Neural cell (in vitro differentiated cells): Measurements from ENCODE around the gene C10orf90. TPM values are rescaled to one million over a fixed set of nuclear protein-coding genes. Genes with fewer than 3 reads are reported as not detected.

Source experiments
- H2AFZ ChIP-seq: fragments of 200-600, 300-800 bp; sonication (generic), shearing (Covaris generic); 2 replicates; pipeline ENCODE4 v1.6.0; 2014; ENCODE audit warnings: low read depth, mild to moderate bottlenecking, antibody characterized with exemption, low read length, moderate library complexity
- H3F3A ChIP-seq: fragments of 200-600 bp; shearing (Covaris generic); 2 replicates; pipeline ENCODE4 v1.6.1; 2016; ENCODE audit warnings: mild to moderate bottlenecking, moderate library complexity, mixed read lengths, antibody characterized with exemption, low read length; ENCODE audit not compliant: insufficient read depth, poor library complexity, severe bottlenecking
- H3K27ac ChIP-seq: fragments of 200-600, 300-800 bp; sonication (generic), shearing (Covaris generic); 2 replicates; pipeline ENCODE4 v1.5.1; 2014; ENCODE audit warnings: mild to moderate bottlenecking, low read length, moderate library complexity
- H3K27me3 ChIP-seq: fragments of 300-800, 200-600 bp; sonication (generic), shearing (Covaris generic); 2 replicates; pipeline ENCODE4 v1.6.0; 2014; ENCODE audit warnings: mild to moderate bottlenecking, low read depth, low read length, moderate library complexity; ENCODE audit not compliant: insufficient read depth
- H3K36me3 ChIP-seq: fragments of 300-800, 200-600 bp; sonication (generic), shearing (Covaris generic); 2 replicates; pipeline ENCODE4 v1.5.1; 2014; ENCODE audit warnings: mild to moderate bottlenecking, antibody characterized with exemption, low read length, moderate library complexity; ENCODE audit not compliant: insufficient read depth
- H3K4me2 ChIP-seq: fragments of 300-800, 200-600 bp; sonication (generic), shearing (Covaris generic); 2 replicates; pipeline ENCODE4 v1.6.0; 2014; ENCODE audit warnings: mild to moderate bottlenecking, low read length
- H3K4me3 ChIP-seq: fragments of 300-800, 200-600 bp; sonication (generic), shearing (Covaris generic); 2 replicates; pipeline ENCODE4 v1.5.1; 2014; ENCODE audit warnings: mild to moderate bottlenecking, low read length, moderate library complexity
- H3K79me2 ChIP-seq: fragments of 200-600 bp; shearing (Covaris generic); replicated peaks from 2 replicates; pipeline ENCODE4 v1.6.0; 2014; ENCODE audit warnings: mild to moderate bottlenecking, low read length, moderate library complexity; ENCODE audit not compliant: insufficient read depth
- H3K9ac ChIP-seq: fragments of 300-800, 200-600 bp; sonication (generic), shearing (Covaris generic); 2 replicates; pipeline ENCODE4 v1.6.1; 2016; ENCODE audit warnings: mild to moderate bottlenecking, low read length, mixed read lengths
- H3K9me2 ChIP-seq: fragments of 200-600 bp; shearing (Covaris generic); 2 replicates; pipeline ENCODE4 v1.6.1; 2016; ENCODE audit warnings: mild to moderate bottlenecking, low read length, mixed read lengths; ENCODE audit not compliant: insufficient read depth
- H3K9me3 ChIP-seq: fragments of 200-600, 300-800 bp; sonication (generic), shearing (Covaris generic); 2 replicates; pipeline ENCODE4 v1.6.1; 2016; ENCODE audit warnings: mild to moderate bottlenecking, mixed run types, low read length, moderate library complexity, mixed read lengths
- H4K20me1 ChIP-seq: fragments of 200-600 bp; shearing (Covaris generic); 2 replicates; pipeline ENCODE4 v1.6.1; 2016; ENCODE audit warnings: mild to moderate bottlenecking, mixed run types; ENCODE audit not compliant: insufficient read depth
- CTCF ChIP-seq: fragments of 450-650 bp; IDR thresholded peaks from 2 replicates; pipeline ENCODE4 v1.5.1; 2014; ENCODE audit warnings: antibody characterized with exemption, mild to moderate bottlenecking, moderate library complexity; ENCODE audit not compliant: poor library complexity, severe bottlenecking
- EP300 ChIP-seq: fragments of 450-650 bp; conservative IDR thresholded peaks from 2 replicates; pipeline ENCODE4 v1.6.1; 2014; ENCODE audit warnings: antibody characterized with exemption, mild to moderate bottlenecking, moderate library complexity; ENCODE audit not compliant: poor library complexity, severe bottlenecking
- EZH2 ChIP-seq: fragments of 200-600, 300-800 bp; shearing (Covaris generic), sonication (generic); IDR thresholded peaks from 2 replicates; pipeline ENCODE4 v1.6.1; 2014; ENCODE audit warnings: antibody characterized with exemption, low read length, borderline replicate concordance, mild to moderate bottlenecking; ENCODE audit not compliant: insufficient read depth, poor library complexity, severe bottlenecking
- MXI1 ChIP-seq: fragments of 450-650 bp; conservative IDR thresholded peaks from 2 replicates; pipeline ENCODE4 v1.6.1; 2014; ENCODE audit warnings: antibody characterized with exemption, mild to moderate bottlenecking; ENCODE audit not compliant: poor library complexity, severe bottlenecking
- POLR2AphosphoS5 ChIP-seq: IDR thresholded peaks from 2 replicates; pipeline ENCODE4 v1.6.1; 2012
- RAD21 ChIP-seq: fragments of 450-650 bp; conservative IDR thresholded peaks from 2 replicates; pipeline ENCODE4 v1.6.1; 2014; ENCODE audit warnings: antibody characterized with exemption, mild to moderate bottlenecking, moderate library complexity
- SMC3 ChIP-seq: fragments of 450-650 bp; conservative IDR thresholded peaks from 2 replicates; pipeline ENCODE4 v1.6.1; 2014; ENCODE audit warnings: antibody characterized with exemption, mild to moderate bottlenecking, moderate library complexity; ENCODE audit not compliant: poor library complexity
- TAF1 ChIP-seq: IDR thresholded peaks from 2 replicates; pipeline ENCODE4 v1.6.1; 2012; ENCODE audit warnings: low read depth
- polyA plus RNA-seq: library from polyadenylated mRNA; depleted of rRNA; stranded (reverse); fragments of >200 nt; gene quantifications from 2 replicates; pipeline ENCODE4 v1.2.3, GENCODE V29; 2014
- TF ChIP-seq, protein P1 (sequence below): IDR thresholded peaks from 2 replicates; pipeline ENCODE4 v1.6.1; 2012; ENCODE audit warnings: borderline replicate concordance

C10orf90 gene
- polyA plus RNA-seq, 1 donor from 2014 or later, result not detected

DNA sequence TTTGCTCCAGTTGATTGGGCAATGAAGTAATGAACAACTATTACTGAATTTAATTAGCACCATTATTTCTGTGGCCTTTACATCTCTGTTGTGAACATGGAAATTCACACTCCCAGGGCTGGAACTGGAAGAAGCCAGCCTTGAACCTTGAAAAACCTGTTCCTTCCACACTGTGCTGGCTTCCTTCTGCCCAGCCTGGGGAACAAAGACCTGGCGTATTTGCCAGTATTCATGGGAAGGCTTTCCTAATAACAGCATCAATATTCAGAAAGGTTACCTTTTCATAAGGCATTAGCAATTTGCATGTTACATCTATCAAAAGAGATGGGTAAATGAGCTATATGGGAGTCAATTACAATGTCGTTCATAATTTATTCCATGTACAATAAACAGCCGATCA, 1.3 kb downstream of the C10orf90 start:
- H3K4me3 ChIP-seq, result no peak overlapping the region
- TF ChIP-seq POLR2AphosphoS5 (no peak), EP300 (no peak), EZH2 (no peak), TAF1 (no peak)
- TF ChIP-seq, protein P1, sequence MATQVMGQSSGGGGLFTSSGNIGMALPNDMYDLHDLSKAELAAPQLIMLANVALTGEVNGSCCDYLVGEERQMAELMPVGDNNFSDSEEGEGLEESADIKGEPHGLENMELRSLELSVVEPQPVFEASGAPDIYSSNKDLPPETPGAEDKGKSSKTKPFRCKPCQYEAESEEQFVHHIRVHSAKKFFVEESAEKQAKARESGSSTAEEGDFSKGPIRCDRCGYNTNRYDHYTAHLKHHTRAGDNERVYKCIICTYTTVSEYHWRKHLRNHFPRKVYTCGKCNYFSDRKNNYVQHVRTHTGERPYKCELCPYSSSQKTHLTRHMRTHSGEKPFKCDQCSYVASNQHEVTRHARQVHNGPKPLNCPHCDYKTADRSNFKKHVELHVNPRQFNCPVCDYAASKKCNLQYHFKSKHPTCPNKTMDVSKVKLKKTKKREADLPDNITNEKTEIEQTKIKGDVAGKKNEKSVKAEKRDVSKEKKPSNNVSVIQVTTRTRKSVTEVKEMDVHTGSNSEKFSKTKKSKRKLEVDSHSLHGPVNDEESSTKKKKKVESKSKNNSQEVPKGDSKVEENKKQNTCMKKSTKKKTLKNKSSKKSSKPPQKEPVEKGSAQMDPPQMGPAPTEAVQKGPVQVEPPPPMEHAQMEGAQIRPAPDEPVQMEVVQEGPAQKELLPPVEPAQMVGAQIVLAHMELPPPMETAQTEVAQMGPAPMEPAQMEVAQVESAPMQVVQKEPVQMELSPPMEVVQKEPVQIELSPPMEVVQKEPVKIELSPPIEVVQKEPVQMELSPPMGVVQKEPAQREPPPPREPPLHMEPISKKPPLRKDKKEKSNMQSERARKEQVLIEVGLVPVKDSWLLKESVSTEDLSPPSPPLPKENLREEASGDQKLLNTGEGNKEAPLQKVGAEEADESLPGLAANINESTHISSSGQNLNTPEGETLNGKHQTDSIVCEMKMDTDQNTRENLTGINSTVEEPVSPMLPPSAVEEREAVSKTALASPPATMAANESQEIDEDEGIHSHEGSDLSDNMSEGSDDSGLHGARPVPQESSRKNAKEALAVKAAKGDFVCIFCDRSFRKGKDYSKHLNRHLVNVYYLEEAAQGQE, result no peak
- H3K9ac ChIP-seq, result no peak overlapping the region
- no peaks in the 10 kb centered on the region for H3K79me2 ChIP-seq
- no peaks in the 10 kb centered on the region for H3K9me2 ChIP-seq
- no peaks in the 10 kb centered on the region for H3K36me3 ChIP-seq
- no peaks in the 10 kb centered on the region for H4K20me1 ChIP-seq
- no peaks in the 10 kb centered on the region for H3F3A ChIP-seq
- no peaks in the 10 kb centered on the region for H3K9me3 ChIP-seq
- no peak overlapping the region for H2AFZ ChIP-seq
- H3K27me3 ChIP-seq, result no peaks in the 10 kb centered on the region
- no peak overlapping the region for H3K27ac ChIP-seq
- H3K4me2 ChIP-seq, result no peak overlapping the region

DNA sequence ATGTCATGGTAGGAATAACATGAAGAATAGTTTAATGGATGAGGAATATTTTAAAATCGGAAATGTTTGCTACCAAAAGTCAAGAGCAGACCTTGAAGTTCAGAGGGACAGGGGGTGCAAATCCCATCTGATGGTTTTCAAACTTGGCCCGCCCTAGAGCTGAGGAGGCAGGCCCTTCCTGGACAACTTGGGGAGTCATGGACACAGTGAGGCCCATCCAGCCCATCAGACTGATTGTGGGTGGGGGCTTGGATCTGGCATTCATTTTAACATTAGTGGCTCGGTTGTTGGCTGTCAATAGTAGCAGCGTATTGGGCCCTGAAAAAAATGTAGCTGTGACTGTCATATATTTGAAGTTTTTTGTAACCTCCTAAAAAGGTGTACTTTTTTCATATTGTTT, 2.0 kb downstream of the C10orf90 start:
- TF ChIP-seq SMC3, result no peak
- no peak for TF ChIP-seq MXI1
- TF ChIP-seq, protein P1, result no peak
- no peak for TF ChIP-seq RAD21
- TF ChIP-seq CTCF, result no peak
- TF ChIP-seq TAF1, result no peak
- TF ChIP-seq EZH2, result no peak
- no peak for TF ChIP-seq POLR2AphosphoS5
- TF ChIP-seq EP300, result no peak
- no peaks in the 10 kb centered on the region for H3K27me3 ChIP-seq
- no peaks in the 10 kb centered on the region for H3K36me3 ChIP-seq
- H3K9ac ChIP-seq, result no peak overlapping the region
- H4K20me1 ChIP-seq, result no peaks in the 10 kb centered on the region
- H3K9me3 ChIP-seq, result no peaks in the 10 kb centered on the region
- H3K79me2 ChIP-seq, result no peaks in the 10 kb centered on the region
- H2AFZ ChIP-seq, result no peak overlapping the region
- no peak overlapping the region for H3K4me2 ChIP-seq
- H3K4me3 ChIP-seq, result no peak overlapping the region
- H3F3A ChIP-seq, result no peaks in the 10 kb centered on the region
- H3K27ac ChIP-seq, result no peak overlapping the region
- no peaks in the 10 kb centered on the region for H3K9me2 ChIP-seq
